Measurements from ENCODE around the gene GALNT15. TPM values are rescaled to one million over a fixed set of nuclear protein-coding genes. Genes with fewer than 3 reads are reported as not detected.

The GALNT15 gene
- total RNA-seq, 2 experiments from 2014 or later = not detected

GRCh38 chr3:16231983-16232382 lies 57.5 kb downstream of the GALNT15 start:
- ATAC-seq (no peak), DNase-seq (no peak)
- H3K4me3 Mint-ChIP-seq = no peak overlapping the region
- H3K4me1 Mint-ChIP-seq = no peaks in the 10 kb centered on the region
- H3K27me3 Mint-ChIP-seq = peaks cover 20% of the 10 kb centered on the region
- no peak overlapping the region for H3K27ac Mint-ChIP-seq
- H3K36me3 Mint-ChIP-seq = peaks cover 2% of the 10 kb centered on the region
- H3K9me3 Mint-ChIP-seq (ENCODE audit: low read depth) = no peaks in the 10 kb centered on the region
- CTCF ChIA-PET = interaction anchor here (0.8 kb wide), 1 partner anchor 16 kb away, joined by 3 read pairs; no protein-coding TSS in a partner anchor

- H3K36me3 Mint-ChIP-seq = peaks cover 2% of the 10 kb centered on the region
- CTCF ChIA-PET = interaction anchor here (1.3 to 1.4 kb wide), 2 partner anchors 14 to 56 kb away, joined by 4 to 5 read pairs; no protein-coding TSS in a partner anchor
- ATAC-seq (no peak), DNase-seq (no peak)
- H3K27me3 Mint-ChIP-seq = peaks cover 11% of the 10 kb centered on the region
- peaks cover under 1% of the 10 kb centered on the region for H3K4me1 Mint-ChIP-seq
- H3K4me3 Mint-ChIP-seq = no peak overlapping the region
- H3K9me3 Mint-ChIP-seq (ENCODE audit: low read depth) = no peaks in the 10 kb centered on the region
- no peak overlapping the region for H3K27ac Mint-ChIP-seq
These were observed 59.3 kb downstream of the GALNT15 start for GRCh38 chr3:16233806-16234205.

GRCh38 chr3:16234281-16234680 lies 59.8 kb downstream of the GALNT15 start:
- no peak for ATAC-seq
- no peaks in the 10 kb centered on the region for H3K9me3 Mint-ChIP-seq (ENCODE audit: low read depth)
- H3K27ac Mint-ChIP-seq = no peak overlapping the region
- no peak overlapping the region for H3K4me3 Mint-ChIP-seq
- DNase-seq = no peak
- CTCF ChIA-PET = interaction anchor here (1.4 kb wide), 1 partner anchor 56 kb away, joined by 5 read pairs; no protein-coding TSS in a partner anchor
- peaks cover 2% of the 10 kb centered on the region for H3K36me3 Mint-ChIP-seq
- H3K27me3 Mint-ChIP-seq = peaks cover 7% of the 10 kb centered on the region
- H3K4me1 Mint-ChIP-seq = peaks cover 1% of the 10 kb centered on the region

GRCh38 chr3:16236030-16236639 lies 61.7 kb downstream of the GALNT15 start:
- peaks cover 12% of the 10 kb centered on the region for H3K4me1 Mint-ChIP-seq
- DNase-seq (no peak), ATAC-seq (no peak)
- peaks cover 2% of the 10 kb centered on the region for H3K36me3 Mint-ChIP-seq
- CTCF ChIA-PET = interaction anchor here (1.8 kb wide), 1 partner anchor 11 kb away, joined by 4 read pairs; no protein-coding TSS in a partner anchor
- H3K27ac Mint-ChIP-seq = no peak overlapping the region
- no peak overlapping the region for H3K4me3 Mint-ChIP-seq
- no peaks in the 10 kb centered on the region for H3K9me3 Mint-ChIP-seq (ENCODE audit: low read depth)
- peaks cover 6% of the 10 kb centered on the region for H3K27me3 Mint-ChIP-seq

- Mint-ChIP-seq H3K27ac (no peak overlapping the region), H3K27me3 (peaks cover 6% of the 10 kb centered on the region), H3K36me3 (peaks cover 2% of the 10 kb centered on the region), H3K9me3 (ENCODE audit: low read depth) (no peaks in the 10 kb centered on the region), H3K4me1 (peaks cover 12% of the 10 kb centered on the region), H3K4me3 (no peak overlapping the region)
- ATAC-seq = no peak
- CTCF ChIA-PET = interaction anchor here (1.8 kb wide), 1 partner anchor 11 kb away, joined by 4 read pairs; no protein-coding TSS in a partner anchor
- DNase-seq = no peak
These were observed 62.4 kb downstream of the GALNT15 start for GRCh38 chr3:16236856-16237393.

- no peaks in the 10 kb centered on the region for H3K9me3 Mint-ChIP-seq (ENCODE audit: low read depth)
- peaks cover 3% of the 10 kb centered on the region for H3K27me3 Mint-ChIP-seq
- CTCF ChIA-PET = no interaction called here
- H3K36me3 Mint-ChIP-seq = peaks cover 2% of the 10 kb centered on the region
- H3K27ac Mint-ChIP-seq = no peak overlapping the region
- H3K4me1 Mint-ChIP-seq = peaks cover 20% of the 10 kb centered on the region
- no peak for DNase-seq
- ATAC-seq = no peak
- H3K4me3 Mint-ChIP-seq = no peak overlapping the region
These were observed 64.7 kb downstream of the GALNT15 start for GRCh38 chr3:16239086-16239770.

GRCh38 chr3:16239780-16240179 lies 65.3 kb downstream of the GALNT15 start:
- ATAC-seq (no peak), DNase-seq (no peak)
- CTCF ChIA-PET = no interaction called here
- Mint-ChIP-seq H3K9me3 (ENCODE audit: low read depth) (no peaks in the 10 kb centered on the region), H3K36me3 (peaks cover 2% of the 10 kb centered on the region), H3K4me3 (no peak overlapping the region), H3K27me3 (peaks cover 3% of the 10 kb centered on the region), H3K27ac (no peak overlapping the region), H3K4me1 (peaks cover 20% of the 10 kb centered on the region)

GRCh38 chr3:16240229-16241023 lies 65.9 kb downstream of the GALNT15 start:
- Mint-ChIP-seq H3K27ac (no peak overlapping the region), H3K27me3 (no peaks in the 10 kb centered on the region), H3K4me3 (no peak overlapping the region), H3K4me1 (peaks cover 20% of the 10 kb centered on the region), H3K36me3 (no peaks in the 10 kb centered on the region), H3K9me3 (ENCODE audit: low read depth) (no peaks in the 10 kb centered on the region)
- ATAC-seq (no peak), DNase-seq (no peak)
- CTCF ChIA-PET = no interaction called here

GRCh38 chr3:16241225-16241624 lies 66.7 kb downstream of the GALNT15 start:
- H3K4me3 Mint-ChIP-seq = no peak overlapping the region

GRCh38 chr3:16242177-16242576 lies 67.7 kb downstream of the GALNT15 start:
- CTCF ChIA-PET = interaction anchor here (1.3 kb wide), 1 partner anchor 12 kb away, joined by 3 read pairs; no protein-coding TSS in a partner anchor
- Mint-ChIP-seq H3K4me3 (no peak overlapping the region), H3K27me3 (no peaks in the 10 kb centered on the region), H3K9me3 (ENCODE audit: low read depth) (no peaks in the 10 kb centered on the region), H3K27ac (no peak overlapping the region), H3K36me3 (no peaks in the 10 kb centered on the region), H3K4me1 (peaks cover 24% of the 10 kb centered on the region)
- ATAC-seq = no peak
- DNase-seq = no peak

More at GRCh38 chr3:16241225-16241624, 66.7 kb downstream of the GALNT15 start:
- H3K27ac Mint-ChIP-seq = no peak overlapping the region
- H3K4me1 Mint-ChIP-seq = peaks cover 20% of the 10 kb centered on the region
- H3K36me3 Mint-ChIP-seq = no peaks in the 10 kb centered on the region
- no peaks in the 10 kb centered on the region for H3K27me3 Mint-ChIP-seq
- DNase-seq (no peak), ATAC-seq (no peak)
- no peaks in the 10 kb centered on the region for H3K9me3 Mint-ChIP-seq (ENCODE audit: low read depth)
- CTCF ChIA-PET = interaction anchor here (1.3 kb wide), 1 partner anchor 13 kb away, joined by 3 read pairs; no protein-coding TSS in a partner anchor

GRCh38 chr3:16243706-16244490 lies 69.4 kb downstream of the GALNT15 start:
- DNase-seq (no peak), ATAC-seq (no peak)
- Mint-ChIP-seq H3K27ac (no peak overlapping the region), H3K27me3 (no peaks in the 10 kb centered on the region), H3K4me1 (peaks cover 34% of the 10 kb centered on the region), H3K36me3 (no peaks in the 10 kb centered on the region), H3K9me3 (ENCODE audit: low read depth) (no peaks in the 10 kb centered on the region), H3K4me3 (no peak overlapping the region)
- CTCF ChIA-PET = interaction anchor here (0.8 to 1.2 kb wide), 5 partner anchors 20 to 426 kb away, joined by 3 to 4 read pairs (median 3); no protein-coding TSS in a partner anchor

GRCh38 chr3:16245609-16246008 lies 71.1 kb downstream of the GALNT15 start:
- no peaks in the 10 kb centered on the region for H3K36me3 Mint-ChIP-seq
- no peaks in the 10 kb centered on the region for H3K9me3 Mint-ChIP-seq (ENCODE audit: low read depth)
- CTCF ChIA-PET = interaction anchor here (1.4 to 1.5 kb wide), 2 partner anchors 196 to 430 kb away, joined by 3 to 5 read pairs; no protein-coding TSS in a partner anchor
- no peaks in the 10 kb centered on the region for H3K27me3 Mint-ChIP-seq
- no peak overlapping the region for H3K4me3 Mint-ChIP-seq
- no peak for ATAC-seq
- H3K27ac Mint-ChIP-seq = no peak overlapping the region
- H3K4me1 Mint-ChIP-seq = peaks cover 28% of the 10 kb centered on the region
- no peak for DNase-seq

All from activated CD8-positive, alpha-beta memory T cell treated with anti-CD3 and anti-CD28 coated beads, Interleukin-2, amount 10 ng/mL, durations not matched to agents 7 days and 5 days (primary cell).